Panc1 (cell line): ENCODE results near the gene DNAJA4. TPM values are rescaled to one million over a fixed set of nuclear protein-coding genes. Genes with fewer than 3 reads are reported as not detected.

Source experiments
- ATAC-seq: fragments of 200-7000 bp; cut with Tn5 transposase; 2 replicates; pipeline ENCODE4 v1.9.1; 2020; ENCODE audit warnings: mild to moderate bottlenecking, moderate library complexity
- BruUV-seq: library from RNA; stranded (reverse); fragments of 400-500 nt; replicated peaks from 2 replicates; lab custom pipeline; 2021; lab: Mats Ljungman, UMichigan
- CTCF ChIA-PET: fragments of 300-600 bp; sonication (Branson Sonifier 250); formaldehyde crosslinking; loops from one replicate; lab custom pipeline; 2022; ENCODE audit warnings: antibody characterized with exemption; lab: Charles Lee
- POLR2A ChIA-PET: fragments of 300-600 bp; sonication (Branson Sonifier 250); formaldehyde crosslinking; loops from one replicate; lab custom pipeline; 2022; ENCODE audit warnings: antibody characterized with exemption; lab: Charles Lee
- DNase-seq: peaks from one replicate; pipeline ENCODE4 v3.0.0-alpha.2; 2010; ENCODE audit warnings: low read depth, low spot score
- H3K27ac ChIP-seq: 2 replicates; pipeline ENCODE4 v1.5.1; 2011; ENCODE audit warnings: mild to moderate bottlenecking, low read length, inconsistent platforms
- H3K27me3 ChIP-seq: fragments of 200-500 bp; sonication (Bioruptor generic); 2 replicates; pipeline ENCODE4 v1.6.0; 2014; ENCODE audit warnings: low read length, inconsistent platforms; ENCODE audit not compliant: control insufficient read depth, insufficient read depth
- H3K36me3 ChIP-seq: fragments of 200-500 bp; sonication (Bioruptor generic); 2 replicates; pipeline ENCODE4 v1.5.1; 2014; ENCODE audit warnings: inconsistent platforms, mild to moderate bottlenecking, low read length, moderate library complexity; ENCODE audit not compliant: control insufficient read depth, insufficient read depth
- H3K4me1 ChIP-seq: 2 replicates; pipeline ENCODE4 v1.5.1; 2011; ENCODE audit warnings: inconsistent platforms, mild to moderate bottlenecking, low read length, moderate library complexity; ENCODE audit not compliant: control insufficient read depth, insufficient read depth
- H3K4me3 ChIP-seq, 2 experiments: 2 replicates each; pipeline ENCODE4 v1.5.1; 2011 to 2012; ENCODE audit warnings: low read depth in 2 of 2, low read length in 2 of 2, mild to moderate bottlenecking in 2 of 2, inconsistent platforms in 1 of 2, moderate library complexity in 1 of 2
- H3K9me3 ChIP-seq: fragments of 200-500 bp; sonication (Bioruptor generic); 2 replicates; pipeline ENCODE4 v1.5.1; 2014; ENCODE audit warnings: low read depth, mild to moderate bottlenecking, inconsistent platforms, low read length, moderate library complexity; ENCODE audit not compliant: control insufficient read depth, insufficient read depth
- POLR2AphosphoS5 ChIP-seq: IDR thresholded peaks from 2 replicates; pipeline ENCODE4 v1.6.1; 2012; ENCODE audit warnings: mild to moderate bottlenecking, low read depth, low read length, moderate library complexity
- REST ChIP-seq, 2 experiments: IDR thresholded peaks; 2 replicates each; pipeline ENCODE4 v1.6.1; 2011 to 2012; ENCODE audit warnings: low read depth in 2 of 2, control low read depth in 1 of 2, low read length in 1 of 2, mild to moderate bottlenecking in 1 of 2, moderate library complexity in 1 of 2; ENCODE audit not compliant: insufficient read depth in 1 of 2
- SIN3A ChIP-seq: IDR thresholded peaks from 2 replicates; pipeline ENCODE4 v1.6.1; 2012; ENCODE audit warnings: low read depth, mild to moderate bottlenecking, low read length, moderate library complexity, borderline replicate concordance; ENCODE audit not compliant: insufficient read depth
- TCF7L2 ChIP-seq: IDR thresholded peaks from 2 replicates; pipeline ENCODE4 v1.6.1; 2011; ENCODE audit warnings: mild to moderate bottlenecking, low read depth, low read length, inconsistent platforms
- in situ Hi-C: cut with HindIII; loops from 2 replicates; pipeline ENCODE4 v1.10.0; 2016; ENCODE audit warnings: low sequenced_read_pairs, low pct_unique_long_range_greater_than_20kb
- intact Hi-C: fragments of 100-400 bp; cut with micrococcal nuclease; formaldehyde crosslinking; loops from one replicate; pipeline ENCODE4 v1.10.0; 2022; ENCODE audit not compliant: unreplicated experiment
- total RNA-seq: library from RNA; stranded (reverse); gene quantifications from one replicate; pipeline ENCODE4 v1.2.1, GENCODE V29; 2021; ENCODE audit not compliant: unreplicated experiment
- TF ChIP-seq, protein P1 (sequence below): fragments of 450-650 bp; IDR thresholded peaks from 2 replicates; pipeline ENCODE4 v1.5.1; 2017; ENCODE audit warnings: mild to moderate bottlenecking

The DNAJA4 gene
- total RNA-seq, 1 experiment from 2014 or later: 11.1 TPM

DNA sequence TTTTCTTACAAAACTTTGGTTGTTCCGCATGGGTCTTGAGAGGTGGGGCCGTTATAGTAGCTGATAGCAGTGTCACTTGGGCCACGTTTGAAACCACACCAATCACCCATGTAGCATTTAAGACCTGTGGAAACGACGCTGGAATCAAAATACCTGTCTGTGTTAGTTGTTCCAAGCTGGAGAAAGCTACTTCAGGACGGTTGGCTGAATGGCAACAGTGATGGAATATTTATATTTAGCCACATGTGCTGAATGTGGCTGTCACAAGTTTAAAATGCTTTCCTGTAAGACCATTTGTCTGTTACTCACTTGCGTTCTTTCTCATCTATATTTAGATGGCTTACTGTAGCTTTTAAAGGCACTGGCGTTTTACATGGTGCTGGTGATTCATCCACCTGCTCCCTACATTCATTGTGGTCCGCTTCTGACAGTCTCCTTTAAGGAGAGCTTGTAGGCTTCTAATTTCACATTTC lies 1.4 kb downstream of the DNAJA4 start:
- in situ Hi-C loops: loop anchor here (25.0 kb wide), 1 partner anchor 128 kb away; the partner anchor contains the start of genes CIB2 and IDH3A
- no TSS peak for BruUV-seq
- CTCF ChIA-PET: no interaction called here

DNA sequence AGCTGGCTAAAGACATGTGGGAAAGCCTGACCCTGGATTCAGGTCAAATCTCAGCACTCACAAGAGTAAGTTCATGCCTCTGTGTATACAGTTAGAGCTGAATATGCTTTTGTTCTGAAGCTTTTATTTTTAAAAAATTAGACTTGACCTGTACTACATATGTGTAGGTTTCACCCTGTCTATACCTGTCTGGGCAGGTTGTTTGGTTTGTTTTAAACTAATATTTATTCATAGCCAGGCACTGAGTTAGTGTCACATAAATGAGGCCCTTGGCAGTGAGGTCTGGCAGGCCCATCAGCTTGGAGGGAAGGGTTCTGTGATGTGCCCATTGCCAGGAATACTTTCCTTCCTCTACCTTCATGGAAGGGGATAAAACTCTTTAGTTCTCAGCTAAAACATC lies 1.9 kb downstream of the DNAJA4 start:
- in situ Hi-C loops: loop anchor here (25.0 kb wide), 1 partner anchor 129 kb away; the partner anchor contains the start of genes CIB2 and IDH3A
- ATAC-seq (no peak), DNase-seq (no peak)
- no peak overlapping the region for H3K4me3 ChIP-seq
- ChIA-PET CTCF (interaction anchor here (0.6 kb wide), 1 partner anchor 23 kb away, joined by 3 read pairs; no protein-coding TSS in a partner anchor), POLR2A (interaction anchor here (0.6 to 0.8 kb wide), 2 partner anchors 11 to 34 kb away, joined by 3 read pairs; no protein-coding TSS in a partner anchor)
- no peaks in the 10 kb centered on the region for H3K9me3 ChIP-seq
- intact Hi-C loops: no loop called here
- peaks cover 12% of the 10 kb centered on the region for H3K4me1 ChIP-seq
- no TSS peak for BruUV-seq
- peak overlapping the region; percentile 29; the same call in 1 of the 2 replicates for H3K27ac ChIP-seq
- TF ChIP-seq TCF7L2 (no peak), POLR2AphosphoS5 (no peak), REST (IDR thresholded peaks at IDR 0.05; ENCODE audit: insufficient read depth in 1 of 2, low read depth in 2 of 2, low read length in 1 of 2) (no peak), SIN3A (no peak)
- TF ChIP-seq, protein P1, sequence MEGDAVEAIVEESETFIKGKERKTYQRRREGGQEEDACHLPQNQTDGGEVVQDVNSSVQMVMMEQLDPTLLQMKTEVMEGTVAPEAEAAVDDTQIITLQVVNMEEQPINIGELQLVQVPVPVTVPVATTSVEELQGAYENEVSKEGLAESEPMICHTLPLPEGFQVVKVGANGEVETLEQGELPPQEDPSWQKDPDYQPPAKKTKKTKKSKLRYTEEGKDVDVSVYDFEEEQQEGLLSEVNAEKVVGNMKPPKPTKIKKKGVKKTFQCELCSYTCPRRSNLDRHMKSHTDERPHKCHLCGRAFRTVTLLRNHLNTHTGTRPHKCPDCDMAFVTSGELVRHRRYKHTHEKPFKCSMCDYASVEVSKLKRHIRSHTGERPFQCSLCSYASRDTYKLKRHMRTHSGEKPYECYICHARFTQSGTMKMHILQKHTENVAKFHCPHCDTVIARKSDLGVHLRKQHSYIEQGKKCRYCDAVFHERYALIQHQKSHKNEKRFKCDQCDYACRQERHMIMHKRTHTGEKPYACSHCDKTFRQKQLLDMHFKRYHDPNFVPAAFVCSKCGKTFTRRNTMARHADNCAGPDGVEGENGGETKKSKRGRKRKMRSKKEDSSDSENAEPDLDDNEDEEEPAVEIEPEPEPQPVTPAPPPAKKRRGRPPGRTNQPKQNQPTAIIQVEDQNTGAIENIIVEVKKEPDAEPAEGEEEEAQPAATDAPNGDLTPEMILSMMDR: no peak
- no peaks in the 10 kb centered on the region for H3K36me3 ChIP-seq
- H3K27me3 ChIP-seq: no peaks in the 10 kb centered on the region

More for the DNA sequence above, 1.4 kb downstream of the DNAJA4 start:
- H3K4me3 ChIP-seq: no peak overlapping the region
- peaks cover 12% of the 10 kb centered on the region for H3K4me1 ChIP-seq
- DNase-seq: no peak
- H3K9me3 ChIP-seq: no peaks in the 10 kb centered on the region
- H3K27ac ChIP-seq: no peak overlapping the region
- no peaks in the 10 kb centered on the region for H3K27me3 ChIP-seq
- POLR2A ChIA-PET: interaction anchor here (0.8 kb wide), 1 partner anchor 11 kb away, joined by 3 read pairs; no protein-coding TSS in a partner anchor
- H3K36me3 ChIP-seq: no peaks in the 10 kb centered on the region
- intact Hi-C loops: no loop called here
- ATAC-seq: no peak
- TF ChIP-seq, protein P1: no peak
- TF ChIP-seq POLR2AphosphoS5: no peak
- no peak for TF ChIP-seq TCF7L2
- no peak for TF ChIP-seq REST (IDR thresholded peaks at IDR 0.05; ENCODE audit: insufficient read depth in 1 of 2, low read depth in 2 of 2, low read length in 1 of 2)
- TF ChIP-seq SIN3A: no peak
